ENCODE data around the gene ARIH1. TPM values are rescaled to one million over a fixed set of nuclear protein-coding genes. Genes with fewer than 3 reads are reported as not detected.
A peak's percentile ranks its signal among the peaks of the same experiment; 100 is the strongest.

ARIH1 gene
- total RNA-seq, 5 donors from 2014 or later (not counting 1 experiment from before 2014, with no cell fraction given), result 163 to 207 (median 178) TPM

- no peaks in the 10 kb centered on the region for H3K27me3 ChIP-seq (replicated peaks in 1 of 2; ENCODE audit: control insufficient read depth in 2 of 2, extremely low read depth in 1 of 2, insufficient read depth in 2 of 2, low read length in 1 of 2)
- Mint-ChIP-seq H3K4me1 (no peaks in the 10 kb centered on the region), H3K27me3 (no peaks in the 10 kb centered on the region), H3K27ac (peak overlapping the region in 1 of 2 donors; percentile 22), H3K4me3 (no peak overlapping the region), H3K9me3 (no peaks in the 10 kb centered on the region), H3K36me3 (peaks cover 34% of the 10 kb centered on the region)
- peaks cover 8 to 42% of the 10 kb centered on the region in 2 donors for H3K36me3 ChIP-seq (ENCODE audit: control insufficient read depth in 2 of 2, extremely low read depth in 1 of 2, insufficient read depth in 1 of 2, low read length in 1 of 2)
- H3K4me1 ChIP-seq (ENCODE audit: control insufficient read depth in 1 of 2, extremely low read depth in 1 of 2, insufficient read depth in 2 of 2, low read length in 2 of 2), result no peaks in the 10 kb centered on the region
- WGBS (ENCODE audit: insufficient coverage), result 100% methylated on average over 1 of the region's 1 CpG
- ATAC-seq (replicated peaks in 1 of 4) (no peak), DNase-seq (no peak)
- ChIA-PET POLR2A (no interaction called here), CTCF (interaction anchor here in 1 of 2 donors (0.7 kb wide), 1 partner anchor 15 kb away, joined by 3 read pairs; no protein-coding TSS in a partner anchor)
- no peaks in the 10 kb centered on the region for H3K9me3 ChIP-seq
- H3K27ac ChIP-seq (ENCODE audit: low read length), result no peak overlapping the region
- no peak overlapping the region for H3K4me3 ChIP-seq (ENCODE audit: control insufficient read depth in 1 of 2, extremely low read depth in 1 of 2, low read length in 1 of 2)
Observed at GRCh38 chr15:72570059-72570458, 95.9 kb downstream of the ARIH1 start.

DNA sequence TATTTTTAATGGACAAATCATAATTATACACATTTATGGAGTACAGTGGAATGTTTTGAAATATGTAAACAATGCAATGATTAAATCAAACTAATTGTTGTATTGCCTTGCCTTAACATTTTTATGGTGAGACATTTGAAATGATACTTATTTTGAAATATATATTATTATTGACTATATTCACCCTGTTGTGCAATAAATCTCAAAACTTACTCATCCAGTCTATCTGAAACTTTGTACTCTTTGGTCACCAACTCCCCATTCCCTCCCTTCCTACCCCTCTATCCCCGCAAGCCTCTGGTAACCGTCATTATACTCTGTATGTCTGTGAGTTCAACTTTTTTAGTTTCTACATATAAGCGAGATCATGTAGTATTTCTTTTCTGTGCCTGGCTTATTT lies 105.7 kb downstream of the ARIH1 start:
- peaks cover 9 to 68% of the 10 kb centered on the region in 2 donors for H3K36me3 ChIP-seq (ENCODE audit: control insufficient read depth in 2 of 2, extremely low read depth in 1 of 2, insufficient read depth in 1 of 2, low read length in 1 of 2)
- CTCF ChIA-PET, result no interaction called here

GRCh38 chr15:72584006-72584405 lies 109.9 kb downstream of the ARIH1 start:
- WGBS (ENCODE audit: insufficient coverage), result 100% methylated on average over 2 of the region's 4 CpGs
- DNase-seq (no peak), ATAC-seq (replicated peaks in 1 of 4) (no peak)
- Histone ChIP-seq H3K4me3 (ENCODE audit: control insufficient read depth in 1 of 2, extremely low read depth in 1 of 2, low read length in 1 of 2) (no peak overlapping the region), H3K4me1 (ENCODE audit: control insufficient read depth in 1 of 2, extremely low read depth in 1 of 2, insufficient read depth in 2 of 2, low read length in 2 of 2) (no peaks in the 10 kb centered on the region), H3K36me3 (ENCODE audit: control insufficient read depth in 2 of 2, extremely low read depth in 1 of 2, insufficient read depth in 1 of 2, low read length in 1 of 2) (peaks cover 0 to 58% of the 10 kb centered on the region in 2 donors), H3K27ac (ENCODE audit: low read length) (no peak overlapping the region), H3K27me3 (replicated peaks in 1 of 2; ENCODE audit: control insufficient read depth in 2 of 2, extremely low read depth in 1 of 2, insufficient read depth in 2 of 2, low read length in 1 of 2) (no peaks in the 10 kb centered on the region), H3K9me3 (no peaks in the 10 kb centered on the region)
- peaks cover 0 to 4% (median 0%) of the 10 kb centered on the region in 3 donors for H3K9me3 Mint-ChIP-seq
- H3K4me3 Mint-ChIP-seq, result no peak overlapping the region
- H3K4me1 Mint-ChIP-seq, result peaks cover 0 to 5% (median 0%) of the 10 kb centered on the region in 3 donors
- peaks cover 52% of the 10 kb centered on the region for H3K36me3 Mint-ChIP-seq
- no peaks in the 10 kb centered on the region for H3K27me3 Mint-ChIP-seq
- no peak overlapping the region for H3K27ac Mint-ChIP-seq
- ChIA-PET POLR2A (no interaction called here), CTCF (no interaction called here)

More for the DNA sequence above, 105.7 kb downstream of the ARIH1 start:
- H3K27ac Mint-ChIP-seq, result no peak overlapping the region
- 100% methylated on average over 1 of the region's 3 CpGs for WGBS (ENCODE audit: insufficient coverage)
- H3K4me3 Mint-ChIP-seq, result no peak overlapping the region
- Histone ChIP-seq H3K27me3 (replicated peaks in 1 of 2; ENCODE audit: control insufficient read depth in 2 of 2, extremely low read depth in 1 of 2, insufficient read depth in 2 of 2, low read length in 1 of 2) (no peaks in the 10 kb centered on the region), H3K4me3 (ENCODE audit: control insufficient read depth in 1 of 2, extremely low read depth in 1 of 2, low read length in 1 of 2) (no peak overlapping the region), H3K27ac (ENCODE audit: low read length) (no peak overlapping the region), H3K4me1 (ENCODE audit: control insufficient read depth in 1 of 2, extremely low read depth in 1 of 2, insufficient read depth in 2 of 2, low read length in 2 of 2) (no peaks in the 10 kb centered on the region), H3K9me3 (no peaks in the 10 kb centered on the region)
- no peak for ATAC-seq (replicated peaks in 1 of 4)
- no peak for DNase-seq
- peaks cover 69% of the 10 kb centered on the region for H3K36me3 Mint-ChIP-seq
- H3K4me1 Mint-ChIP-seq, result no peaks in the 10 kb centered on the region
- POLR2A ChIA-PET, result no interaction called here
- H3K9me3 Mint-ChIP-seq, result peaks cover 0 to 5% (median 0%) of the 10 kb centered on the region in 3 donors
- H3K27me3 Mint-ChIP-seq, result no peaks in the 10 kb centered on the region

GRCh38 chr15:72585025-72585424 lies 110.9 kb downstream of the ARIH1 start:
- H3K4me3 Mint-ChIP-seq, result no peak overlapping the region
- H3K27me3 Mint-ChIP-seq, result no peaks in the 10 kb centered on the region
- Histone ChIP-seq H3K27me3 (replicated peaks in 1 of 2; ENCODE audit: control insufficient read depth in 2 of 2, extremely low read depth in 1 of 2, insufficient read depth in 2 of 2, low read length in 1 of 2) (no peaks in the 10 kb centered on the region), H3K4me1 (ENCODE audit: control insufficient read depth in 1 of 2, extremely low read depth in 1 of 2, insufficient read depth in 2 of 2, low read length in 2 of 2) (no peaks in the 10 kb centered on the region), H3K36me3 (ENCODE audit: control insufficient read depth in 2 of 2, extremely low read depth in 1 of 2, insufficient read depth in 1 of 2, low read length in 1 of 2) (peaks cover 0 to 50% of the 10 kb centered on the region in 2 donors), H3K4me3 (ENCODE audit: control insufficient read depth in 1 of 2, extremely low read depth in 1 of 2, low read length in 1 of 2) (no peak overlapping the region), H3K27ac (ENCODE audit: low read length) (no peak overlapping the region), H3K9me3 (no peaks in the 10 kb centered on the region)
- peaks cover 45% of the 10 kb centered on the region for H3K36me3 Mint-ChIP-seq
- no CpG with 5 or more reads among the region's 2 CpGs for WGBS (ENCODE audit: insufficient coverage)
- H3K9me3 Mint-ChIP-seq, result no peaks in the 10 kb centered on the region
- DNase-seq (no peak), ATAC-seq (replicated peaks in 1 of 4) (no peak)
- ChIA-PET POLR2A (no interaction called here), CTCF (no interaction called here)
- peaks cover 0 to 5% (median 0%) of the 10 kb centered on the region in 3 donors for H3K4me1 Mint-ChIP-seq
- peak overlapping the region in 1 of 2 donors; percentile 1 for H3K27ac Mint-ChIP-seq

DNA sequence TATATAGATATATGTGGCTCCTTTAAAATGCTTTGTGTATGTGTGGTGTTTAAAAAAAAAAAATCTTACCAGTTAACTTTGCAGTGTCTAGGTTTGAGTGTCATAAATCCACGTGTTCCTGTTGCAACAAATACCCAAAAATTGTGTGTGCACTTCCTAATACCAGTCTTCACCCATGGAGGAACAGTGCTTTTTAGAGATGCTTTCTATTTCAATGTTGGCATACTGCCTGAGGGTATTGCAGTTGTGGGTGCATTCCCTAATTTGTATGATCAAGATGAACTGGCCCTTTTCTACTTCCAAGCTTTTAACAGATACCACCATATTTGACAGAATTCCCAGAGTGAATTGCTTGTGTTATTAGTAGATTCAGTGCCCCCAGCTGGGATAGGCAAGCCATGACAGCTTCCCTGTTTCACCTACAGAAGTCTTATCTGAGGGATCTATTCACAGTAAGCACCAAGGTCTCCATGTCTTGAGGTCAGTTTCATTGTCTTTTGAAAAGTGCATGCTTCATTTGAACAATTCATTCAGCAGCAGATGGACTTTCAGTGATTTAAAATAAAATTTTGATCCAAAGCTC lies 111.4 kb downstream of the ARIH1 start:
- Histone ChIP-seq H3K4me3 (ENCODE audit: control insufficient read depth in 1 of 2, extremely low read depth in 1 of 2, low read length in 1 of 2) (no peak overlapping the region), H3K9me3 (no peaks in the 10 kb centered on the region), H3K27me3 (replicated peaks in 1 of 2; ENCODE audit: control insufficient read depth in 2 of 2, extremely low read depth in 1 of 2, insufficient read depth in 2 of 2, low read length in 1 of 2) (no peaks in the 10 kb centered on the region), H3K36me3 (ENCODE audit: control insufficient read depth in 2 of 2, extremely low read depth in 1 of 2, insufficient read depth in 1 of 2, low read length in 1 of 2) (peaks cover 1 to 44% of the 10 kb centered on the region in 2 donors), H3K27ac (ENCODE audit: low read length) (no peak overlapping the region), H3K4me1 (ENCODE audit: control insufficient read depth in 1 of 2, extremely low read depth in 1 of 2, insufficient read depth in 2 of 2, low read length in 2 of 2) (no peaks in the 10 kb centered on the region)
- ATAC-seq (replicated peaks in 1 of 4) (no peak), DNase-seq (no peak)
- H3K27me3 Mint-ChIP-seq, result no peaks in the 10 kb centered on the region
- peak overlapping the region in 1 of 2 donors; percentile 4 for H3K27ac Mint-ChIP-seq
- H3K4me3 Mint-ChIP-seq, result no peak overlapping the region
- CTCF ChIA-PET, result interaction anchor here in 1 of 2 donors (1.0 kb wide), 1 partner anchor 14 kb away, joined by 4 read pairs; no protein-coding TSS in a partner anchor
- peaks cover 0 to 5% (median 0%) of the 10 kb centered on the region in 3 donors for H3K4me1 Mint-ChIP-seq
- POLR2A ChIA-PET, result no interaction called here
- H3K9me3 Mint-ChIP-seq, result no peaks in the 10 kb centered on the region
- H3K36me3 Mint-ChIP-seq, result peaks cover 39% of the 10 kb centered on the region
- 100% methylated on average over 1 of the region's 1 CpG for WGBS (ENCODE audit: insufficient coverage)

DNA sequence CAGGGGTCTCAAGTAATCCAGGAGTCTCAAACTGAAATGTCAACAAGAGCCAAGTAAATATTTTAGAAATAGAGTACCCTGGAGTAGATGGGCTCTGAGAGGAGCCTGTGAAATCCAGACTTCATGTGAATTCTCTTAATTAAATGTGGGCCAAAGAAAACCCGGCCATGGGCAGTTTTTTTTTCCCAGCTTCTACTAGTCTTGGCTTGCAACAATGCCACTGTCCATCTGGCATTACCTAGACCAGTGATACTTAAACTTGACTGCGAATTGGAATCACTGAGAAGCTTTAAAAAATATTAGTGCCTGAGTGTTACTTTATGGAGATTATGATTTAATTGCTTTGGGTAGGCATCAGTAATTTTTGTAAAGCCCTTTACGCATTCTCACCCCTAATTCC lies 114.0 kb downstream of the ARIH1 start:
- Histone ChIP-seq H3K27me3 (replicated peaks in 1 of 2; ENCODE audit: control insufficient read depth in 2 of 2, extremely low read depth in 1 of 2, insufficient read depth in 2 of 2, low read length in 1 of 2) (no peaks in the 10 kb centered on the region), H3K9me3 (no peaks in the 10 kb centered on the region), H3K4me1 (ENCODE audit: control insufficient read depth in 1 of 2, extremely low read depth in 1 of 2, insufficient read depth in 2 of 2, low read length in 2 of 2) (no peaks in the 10 kb centered on the region), H3K36me3 (ENCODE audit: control insufficient read depth in 2 of 2, extremely low read depth in 1 of 2, insufficient read depth in 1 of 2, low read length in 1 of 2) (peaks cover 2 to 19% of the 10 kb centered on the region in 2 donors), H3K27ac (ENCODE audit: low read length) (no peak overlapping the region), H3K4me3 (ENCODE audit: control insufficient read depth in 1 of 2, extremely low read depth in 1 of 2, low read length in 1 of 2) (no peak overlapping the region)
- ATAC-seq (replicated peaks in 1 of 4) (no peak), DNase-seq (no peak)
- Mint-ChIP-seq H3K9me3 (no peaks in the 10 kb centered on the region), H3K36me3 (peaks cover 25% of the 10 kb centered on the region), H3K27me3 (no peaks in the 10 kb centered on the region), H3K4me1 (peaks cover 0 to 5% (median 0%) of the 10 kb centered on the region in 3 donors), H3K4me3 (no peak overlapping the region), H3K27ac (peak overlapping the region; percentile 13 to 23)
- POLR2A ChIA-PET, result no interaction called here
- 80% methylated on average over 1 of the region's 3 CpGs for WGBS (ENCODE audit: insufficient coverage)
- CTCF ChIA-PET, result no interaction called here

Measured in T-cell (primary cell).